GM10266 (cell line): ENCODE results near the gene TAS1R3.

ENCODE experiments used
- DNase-seq: peaks from one replicate; pipeline ENCODE4 v3.0.0; 2012; ENCODE audit errors: extremely low spot score
- CTCF ChIP-seq: IDR thresholded peaks from 2 replicates; pipeline ENCODE4 v1.5.1; 2012; ENCODE audit warnings: mild to moderate bottlenecking, low read depth; ENCODE audit not compliant: control insufficient read depth, insufficient read depth; ENCODE audit errors: missing control alignments

Gene TAS1R3

GRCh38 chr1:1359308-1359663 is 28.2 kb downstream of the TAS1R3 start:
- DNase-seq: no peak
- no peak for TF ChIP-seq CTCF

GRCh38 chr1:1359664-1360468 is 28.8 kb downstream of the TAS1R3 start:
- DNase-seq: no peak
- no peak for TF ChIP-seq CTCF

DNA sequence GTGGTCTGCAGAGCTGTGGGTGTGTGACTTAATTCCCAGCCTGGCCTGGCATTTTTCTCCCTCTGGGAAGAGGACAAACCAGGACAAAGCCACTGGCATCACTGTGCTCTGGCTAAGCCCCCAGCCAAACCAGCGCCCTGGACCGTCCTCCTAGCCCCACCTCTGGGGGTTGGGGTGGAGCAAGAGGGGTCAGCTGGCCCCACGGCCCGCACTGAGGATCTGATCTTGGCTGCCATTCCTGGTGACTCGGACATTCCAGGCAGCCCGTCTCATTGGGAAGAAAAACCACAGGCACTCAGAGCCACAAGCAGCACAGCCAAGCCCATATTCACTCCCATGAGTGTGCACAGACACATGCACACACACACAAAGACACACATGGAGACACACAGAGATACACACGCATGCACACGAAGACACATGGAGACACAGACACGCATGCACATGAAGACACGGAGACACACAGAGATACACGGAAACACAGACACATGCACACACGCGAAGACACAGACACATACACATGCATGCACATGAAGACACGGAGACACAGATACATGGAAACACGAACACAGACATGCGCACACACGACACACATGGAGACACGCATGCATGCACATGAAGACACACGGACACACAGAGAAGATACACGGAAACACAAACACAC is 29.6 kb downstream of the TAS1R3 start:
- DNase-seq: no peak
- no peak for TF ChIP-seq CTCF

DNA sequence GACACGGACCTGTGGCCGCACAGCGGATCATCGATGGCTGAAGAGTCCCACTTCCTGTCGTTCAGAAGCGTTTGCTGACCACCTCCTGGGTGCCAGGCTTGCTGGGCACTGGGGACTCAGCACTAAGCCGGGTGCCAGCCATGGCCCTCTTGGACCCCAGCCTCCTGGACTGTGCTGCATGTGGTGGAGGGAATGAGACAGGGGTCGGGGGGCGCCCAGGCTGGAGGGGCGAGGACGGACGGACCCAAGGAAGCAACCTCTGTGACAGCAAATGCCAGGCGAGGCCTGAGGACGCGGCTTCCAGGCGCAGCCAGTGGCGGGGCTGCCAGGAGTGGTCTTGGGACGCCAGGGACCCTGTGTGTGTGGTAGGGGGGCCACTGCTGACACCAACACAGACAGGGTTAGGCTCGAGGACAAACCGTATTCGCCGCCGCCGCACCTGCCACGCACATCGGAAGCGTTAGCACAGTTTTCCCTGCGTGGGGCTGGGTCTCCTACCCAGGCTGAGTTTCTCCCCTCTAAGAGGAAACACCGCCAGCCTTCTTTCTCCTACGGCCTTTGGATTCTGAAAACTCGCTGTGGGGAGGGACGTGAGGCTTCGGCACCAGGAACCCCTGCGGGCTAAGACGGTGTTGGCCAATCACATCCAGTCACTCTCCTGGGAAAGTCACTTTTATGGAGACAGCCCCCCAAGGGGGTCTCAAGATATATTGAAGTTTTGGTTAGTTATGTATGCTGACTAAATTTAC is 30.3 kb downstream of the TAS1R3 start:
- DNase-seq: no peak
- TF ChIP-seq CTCF: no peak

DNA sequence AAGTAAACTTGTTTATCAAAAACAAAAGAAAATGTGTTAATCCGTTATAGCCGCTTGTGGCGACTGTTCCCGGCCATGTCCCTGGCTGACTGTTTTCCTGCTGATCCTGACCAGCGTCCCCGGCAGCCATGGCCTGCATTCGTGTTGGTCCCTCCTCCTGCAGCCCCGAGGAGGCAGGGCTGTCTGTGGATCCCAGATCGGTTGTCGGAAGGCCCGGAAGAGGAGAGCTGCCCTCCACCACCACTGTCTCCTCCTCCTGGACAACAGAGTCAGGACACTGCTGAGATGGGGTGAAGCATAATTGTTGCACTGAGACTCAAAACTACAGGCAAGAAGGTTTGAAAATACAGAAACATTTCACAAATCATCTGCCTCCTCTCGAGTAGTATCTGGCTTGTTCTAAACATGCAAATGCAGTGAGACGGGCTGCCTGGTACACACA is 30.9 kb downstream of the TAS1R3 start:
- no peak for TF ChIP-seq CTCF
- no peak for DNase-seq

GRCh38 chr1:1364266-1364665 is 33.2 kb downstream of the TAS1R3 start:
- TF ChIP-seq CTCF: no peak

More at GRCh38 chr1:1364266-1364665, 33.2 kb downstream of the TAS1R3 start:
- DNase-seq: no peak
